DND-41 (cell line): ENCODE data around the gene USP32.
"Not testable (repeated sequence)": the region's sequence is repeated elsewhere in the genome, so short reads cannot be mapped to it uniquely, and the experiment has no call there.

Experiments used
- ATAC-seq: fragments of 200-7000 bp; cut with Tn5 transposase; 3 replicates; pipeline ENCODE4 v1.9.1; 2021; ENCODE audit warnings: low read depth; ENCODE audit not compliant: insufficient read depth
- DNase-seq: peaks from one replicate; pipeline ENCODE4 v3.0.0-alpha.2; 2020
- H2AFZ ChIP-seq: 2 replicates; pipeline ENCODE4 v1.6.0; 2012; ENCODE audit warnings: low read depth, low read length
- H3K27ac ChIP-seq: 2 replicates; pipeline ENCODE4 v1.5.1; 2012; ENCODE audit warnings: low read length, inconsistent platforms
- H3K27me3 ChIP-seq: fragments of 200-600 bp; sonication (generic); 2 replicates; pipeline ENCODE4 v1.6.0; 2012; ENCODE audit warnings: low read length, mild to moderate bottlenecking, inconsistent platforms; ENCODE audit not compliant: insufficient read depth, poor library complexity
- H3K36me3 ChIP-seq: 2 replicates; pipeline ENCODE4 v1.5.1; 2012; ENCODE audit warnings: low read length, inconsistent platforms; ENCODE audit not compliant: insufficient read depth
- H3K4me1 ChIP-seq: 2 replicates; pipeline ENCODE4 v1.5.1; 2012; ENCODE audit warnings: mild to moderate bottlenecking, low read length; ENCODE audit not compliant: insufficient read depth
- H3K4me2 ChIP-seq: 2 replicates; pipeline ENCODE4 v1.6.0; 2012; ENCODE audit warnings: mild to moderate bottlenecking, moderate library complexity, low read length, inconsistent platforms; ENCODE audit not compliant: insufficient read depth
- H3K4me3 ChIP-seq, 2 experiments: fragments of 200-600 bp in 1 of 2; shearing (Covaris generic) in 1 of 2; 2 replicates each; pipeline ENCODE4 v1.5.1; 2012 to 2016; ENCODE audit warnings: inconsistent platforms in 2 of 2, low read length in 2 of 2, mild to moderate bottlenecking in 2 of 2, low read depth in 1 of 2, moderate library complexity in 1 of 2
- H3K79me2 ChIP-seq: 2 replicates; pipeline ENCODE4 v1.6.0; 2012; ENCODE audit warnings: low read length, inconsistent platforms; ENCODE audit not compliant: insufficient read depth
- H3K9ac ChIP-seq: 2 replicates; pipeline ENCODE4 v1.6.0; 2012; ENCODE audit warnings: low read depth, mild to moderate bottlenecking, inconsistent platforms, low read length, moderate library complexity
- H3K9me3 ChIP-seq: 2 replicates; pipeline ENCODE4 v1.5.1; 2012; ENCODE audit warnings: low read length, moderate library complexity, mild to moderate bottlenecking, inconsistent platforms; ENCODE audit not compliant: insufficient read depth, severe bottlenecking
- H4K20me1 ChIP-seq: 2 replicates; pipeline ENCODE4 v1.6.0; 2012; ENCODE audit warnings: low read length; ENCODE audit not compliant: insufficient read depth
- EZH2 ChIP-seq: IDR thresholded peaks from 3 replicates; pipeline ENCODE4 v1.6.1; 2012; ENCODE audit warnings: borderline replicate concordance, low read depth, mild to moderate bottlenecking, moderate library complexity, low read length, inconsistent platforms; ENCODE audit not compliant: severe bottlenecking
- TF ChIP-seq, protein P1 (sequence below): IDR thresholded peaks from 2 replicates; pipeline ENCODE4 v1.5.1; 2012; ENCODE audit warnings: borderline replicate concordance, low read length, moderate library complexity, mild to moderate bottlenecking; ENCODE audit not compliant: poor library complexity, severe bottlenecking; ENCODE audit errors: extremely low read depth

Gene USP32

DNA sequence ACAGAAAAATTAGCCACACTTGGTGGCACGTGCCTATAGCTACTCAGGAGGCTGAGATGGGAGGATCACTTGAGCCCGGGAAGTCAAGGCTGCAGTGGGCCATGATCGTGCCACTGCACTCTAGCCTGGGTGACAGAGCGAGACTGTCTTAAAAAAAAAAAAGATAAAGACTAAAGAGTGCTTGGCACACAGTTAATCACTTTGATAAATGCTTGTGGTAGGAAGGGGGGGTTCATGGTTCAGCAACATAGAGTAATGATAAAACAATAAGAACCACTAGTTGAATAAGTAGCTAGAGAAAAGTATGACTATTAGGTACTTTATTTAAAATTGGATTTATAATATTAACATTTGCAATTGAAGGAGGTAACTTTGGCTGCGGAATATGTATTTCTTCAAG, 43.3 kb downstream of the USP32 start:
- Histone ChIP-seq H3K36me3 (peaks cover 13% of the 10 kb centered on the region; the same call in 1 of the 2 replicates), H3K79me2 (peaks cover 81% of the 10 kb centered on the region), H2AFZ (no peak overlapping the region), H3K4me3 (no peak overlapping the region), H3K4me2 (no peak overlapping the region), H4K20me1 (peaks cover 3% of the 10 kb centered on the region; the same call in 1 of the 2 replicates), H3K9me3 (no peaks in the 10 kb centered on the region), H3K9ac (no peak overlapping the region), H3K27me3 (no peaks in the 10 kb centered on the region), H3K27ac (no peak overlapping the region), H3K4me1 (no peaks in the 10 kb centered on the region)
- no peak for TF ChIP-seq EZH2
- TF ChIP-seq, protein P1, sequence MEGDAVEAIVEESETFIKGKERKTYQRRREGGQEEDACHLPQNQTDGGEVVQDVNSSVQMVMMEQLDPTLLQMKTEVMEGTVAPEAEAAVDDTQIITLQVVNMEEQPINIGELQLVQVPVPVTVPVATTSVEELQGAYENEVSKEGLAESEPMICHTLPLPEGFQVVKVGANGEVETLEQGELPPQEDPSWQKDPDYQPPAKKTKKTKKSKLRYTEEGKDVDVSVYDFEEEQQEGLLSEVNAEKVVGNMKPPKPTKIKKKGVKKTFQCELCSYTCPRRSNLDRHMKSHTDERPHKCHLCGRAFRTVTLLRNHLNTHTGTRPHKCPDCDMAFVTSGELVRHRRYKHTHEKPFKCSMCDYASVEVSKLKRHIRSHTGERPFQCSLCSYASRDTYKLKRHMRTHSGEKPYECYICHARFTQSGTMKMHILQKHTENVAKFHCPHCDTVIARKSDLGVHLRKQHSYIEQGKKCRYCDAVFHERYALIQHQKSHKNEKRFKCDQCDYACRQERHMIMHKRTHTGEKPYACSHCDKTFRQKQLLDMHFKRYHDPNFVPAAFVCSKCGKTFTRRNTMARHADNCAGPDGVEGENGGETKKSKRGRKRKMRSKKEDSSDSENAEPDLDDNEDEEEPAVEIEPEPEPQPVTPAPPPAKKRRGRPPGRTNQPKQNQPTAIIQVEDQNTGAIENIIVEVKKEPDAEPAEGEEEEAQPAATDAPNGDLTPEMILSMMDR, result no peak
- ATAC-seq (no peak), DNase-seq (no peak)

GRCh38 chr17:60345233-60345632, 46.7 kb downstream of the USP32 start:
- peaks cover 50% of the 10 kb centered on the region for H3K79me2 ChIP-seq
- H3K4me2 ChIP-seq, result no peak overlapping the region
- no peak overlapping the region for H3K27ac ChIP-seq
- no peaks in the 10 kb centered on the region for H3K4me1 ChIP-seq
- peaks cover 28% of the 10 kb centered on the region for H3K36me3 ChIP-seq
- DNase-seq (no peak), ATAC-seq (no peak)
- no peaks in the 10 kb centered on the region for H3K9me3 ChIP-seq
- no peaks in the 10 kb centered on the region for H4K20me1 ChIP-seq
- H3K9ac ChIP-seq, result no peak overlapping the region
- no peak overlapping the region for H3K4me3 ChIP-seq
- H3K27me3 ChIP-seq, result no peaks in the 10 kb centered on the region
- no peak for TF ChIP-seq EZH2
- TF ChIP-seq, protein P1, result no peak
- H2AFZ ChIP-seq, result no peak overlapping the region

DNA sequence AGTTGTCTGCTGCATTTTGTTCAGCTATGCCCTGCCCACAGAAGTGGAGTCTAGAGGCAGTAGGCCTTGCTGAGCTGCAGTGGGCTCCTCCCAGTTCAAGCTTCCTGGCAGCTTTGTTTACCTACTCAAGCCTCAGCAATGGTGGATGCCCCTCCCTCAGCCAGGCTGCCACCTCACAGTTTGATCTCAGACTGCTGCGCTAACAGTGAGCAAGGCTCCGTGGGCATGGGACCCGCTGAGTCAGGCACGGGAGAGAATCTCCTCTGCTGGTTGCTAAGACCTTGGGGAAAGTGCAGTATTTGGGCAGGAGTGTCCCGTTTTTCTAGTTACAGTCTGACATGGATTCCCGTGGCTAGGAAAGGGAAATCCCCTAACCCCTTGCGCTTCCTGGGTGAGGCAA, 49.4 kb downstream of the USP32 start:
- H4K20me1 ChIP-seq, H3K4me3 ChIP-seq, H3K9ac ChIP-seq, H3K4me1 ChIP-seq, H3K27ac ChIP-seq, ATAC-seq, H2AFZ ChIP-seq, H3K4me2 ChIP-seq, DNase-seq, H3K9me3 ChIP-seq, H3K27me3 ChIP-seq: not testable (repeated sequence)
- peaks cover 40% of the 10 kb centered on the region for H3K79me2 ChIP-seq
- H3K36me3 ChIP-seq, result peaks cover 31% of the 10 kb centered on the region

DNA sequence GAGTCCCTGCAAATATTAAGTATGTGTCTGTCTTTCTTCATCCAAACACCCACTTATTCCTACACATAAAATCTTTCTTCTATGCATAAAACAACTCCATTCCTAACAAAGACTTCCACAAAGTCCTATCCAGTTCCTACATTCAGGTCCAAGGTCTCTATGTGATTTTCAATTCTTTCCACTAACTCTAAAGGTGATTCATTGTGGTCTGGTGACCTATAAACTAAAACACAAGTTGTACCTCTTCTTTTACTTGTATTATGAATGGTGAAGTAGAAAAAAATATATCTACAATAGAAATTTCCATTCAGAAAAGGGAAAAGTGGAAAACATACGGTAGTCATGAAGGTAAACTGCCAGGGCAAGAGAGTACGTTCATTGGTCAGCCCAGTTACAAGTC, 56.6 kb downstream of the USP32 start:
- peaks cover 10% of the 10 kb centered on the region; the same call in 1 of the 2 replicates for H3K36me3 ChIP-seq
- H3K27me3 ChIP-seq, result no peaks in the 10 kb centered on the region
- H3K9me3 ChIP-seq, result no peaks in the 10 kb centered on the region
- TF ChIP-seq, protein P1, result no peak
- no peak for TF ChIP-seq EZH2
- no peak overlapping the region for H3K9ac ChIP-seq
- peaks cover 3% of the 10 kb centered on the region for H4K20me1 ChIP-seq
- no peaks in the 10 kb centered on the region for H3K4me1 ChIP-seq
- H3K27ac ChIP-seq, result no peak overlapping the region
- no peak overlapping the region for H3K4me3 ChIP-seq
- no peak overlapping the region for H2AFZ ChIP-seq
- H3K79me2 ChIP-seq, result peaks cover 47% of the 10 kb centered on the region
- no peak for DNase-seq
- ATAC-seq, result no peak
- H3K4me2 ChIP-seq, result no peak overlapping the region
